Midbrain (tissue), 1 donor: Measurements from ENCODE around the gene AGL.
A peak's percentile ranks its signal among the peaks of the same experiment; 100 is the strongest.
"Not testable (repeated sequence)": the region's sequence is repeated elsewhere in the genome, so short reads cannot be mapped to it uniquely, and the experiment has no call there.

ENCODE experiments used
- DNase-seq: peaks from one replicate; lab custom pipeline; 2025; lab: John Stamatoyannopoulos, UW

Gene AGL

DNA sequence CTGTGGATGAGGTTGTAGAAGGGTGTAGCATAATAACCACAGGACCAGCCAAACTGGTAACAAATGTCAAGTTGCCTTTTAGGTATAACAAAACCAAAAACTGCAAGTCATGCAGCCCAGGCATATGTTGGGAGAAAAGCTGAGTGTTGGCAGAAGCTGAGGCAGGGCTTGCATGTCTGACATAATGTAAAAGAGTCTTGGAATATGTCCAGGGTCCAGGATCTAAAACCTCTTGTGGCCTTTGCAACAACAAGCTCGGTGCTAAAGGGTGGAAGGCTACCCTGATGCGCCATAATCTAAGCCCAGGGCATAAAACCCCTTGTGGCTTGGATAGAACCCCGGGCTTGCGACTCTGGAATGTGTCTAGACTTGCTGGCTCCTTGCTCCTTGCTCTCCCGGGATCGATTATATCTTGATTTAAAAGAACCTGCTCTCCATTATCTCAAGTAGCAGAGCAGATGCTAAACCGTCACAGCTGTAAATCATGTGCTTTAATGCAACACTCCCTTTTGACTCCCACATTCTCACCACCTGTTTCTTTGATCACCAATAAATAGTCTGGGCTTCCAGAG is 93.1 kb downstream of the AGL start:
- DNase-seq, result no peak

GRCh38 chr1:99944192-99944591 is 94.0 kb downstream of the AGL start:
- DNase-seq, result no peak

DNA sequence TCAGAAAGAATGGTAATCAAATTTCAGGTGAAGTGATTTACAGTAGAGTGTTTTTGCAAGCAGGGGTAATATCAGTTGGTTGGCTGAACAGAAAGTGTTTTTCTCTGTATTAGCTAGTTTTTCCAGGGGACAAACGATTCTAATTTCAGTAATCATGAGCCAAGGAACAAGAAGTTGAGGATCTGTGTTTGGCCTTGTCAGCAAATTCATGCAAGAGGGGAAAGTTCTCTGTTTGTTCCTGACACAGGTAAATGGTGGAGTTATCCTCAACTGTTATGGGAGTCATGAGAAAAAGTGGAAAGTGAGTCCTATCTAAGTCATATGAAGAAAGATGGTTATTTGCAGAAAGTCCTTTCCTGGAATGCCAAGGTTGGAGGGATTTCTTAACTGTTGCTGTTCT is 95.0 kb downstream of the AGL start:
- DNase-seq, result no peak

DNA sequence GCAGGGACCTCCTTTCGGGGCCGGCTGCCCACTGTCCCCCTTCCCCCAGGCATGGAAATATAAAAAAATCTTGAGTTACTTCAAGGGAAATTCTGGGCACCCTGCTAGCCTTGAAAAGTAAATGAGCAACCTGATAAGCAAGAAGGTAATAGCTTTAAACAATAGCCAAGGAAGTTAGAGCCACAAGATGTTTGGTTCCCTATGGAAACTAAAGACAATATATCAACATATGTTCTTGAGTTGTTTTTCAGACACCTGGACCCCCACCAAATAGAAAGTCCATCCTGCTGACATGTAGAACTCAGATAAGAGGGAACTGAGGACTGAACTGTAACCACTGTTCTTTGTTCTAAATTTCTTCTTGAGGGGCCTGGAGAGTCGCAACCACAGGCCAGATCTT is 100.3 kb downstream of the AGL start:
- no peak for DNase-seq

GRCh38 chr1:99952522-99952921 is 102.4 kb downstream of the AGL start:
- DNase-seq, result no peak

DNA sequence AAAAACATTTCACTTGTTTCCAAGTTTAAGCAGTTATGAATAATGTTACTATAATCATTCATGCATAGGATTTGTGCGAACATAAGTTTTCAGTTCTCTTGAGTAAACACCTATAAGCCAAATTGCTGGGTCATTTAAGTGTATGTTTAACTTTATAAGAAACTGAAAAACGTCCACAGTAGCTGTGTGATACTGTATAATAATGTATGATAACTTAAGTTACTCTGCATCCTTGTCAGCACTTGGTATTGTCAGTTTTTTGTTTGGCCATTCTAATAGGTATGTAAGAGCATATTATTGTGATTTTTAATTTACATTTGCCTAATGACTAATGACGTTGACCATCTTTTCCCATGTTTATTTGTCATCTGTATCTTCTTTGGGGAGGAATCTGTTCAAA is 105.2 kb downstream of the AGL start:
- no peak for DNase-seq

DNA sequence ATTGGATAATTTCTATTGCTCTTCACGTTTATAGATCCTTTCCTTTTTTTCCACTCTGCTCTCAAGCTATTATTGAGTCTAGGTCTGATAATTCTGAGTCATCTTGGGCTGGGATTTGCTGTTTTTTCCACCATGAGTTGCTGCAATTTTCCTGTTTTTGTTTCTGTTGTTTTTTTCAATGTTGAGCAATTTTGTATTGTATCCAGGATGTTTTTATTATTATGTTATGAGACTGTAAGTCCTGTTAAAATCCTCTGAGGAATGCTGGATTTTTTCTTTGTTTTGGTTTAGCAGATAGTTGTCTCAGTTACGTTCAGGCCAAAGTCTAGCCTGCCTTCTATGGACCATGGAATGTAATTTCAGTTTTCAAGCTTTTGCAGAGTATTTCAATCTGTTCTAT is 106.6 kb downstream of the AGL start:
- no peak for DNase-seq

GRCh38 chr1:99957818-99958217 is 107.7 kb downstream of the AGL start:
- DNase-seq, result no peak

DNA sequence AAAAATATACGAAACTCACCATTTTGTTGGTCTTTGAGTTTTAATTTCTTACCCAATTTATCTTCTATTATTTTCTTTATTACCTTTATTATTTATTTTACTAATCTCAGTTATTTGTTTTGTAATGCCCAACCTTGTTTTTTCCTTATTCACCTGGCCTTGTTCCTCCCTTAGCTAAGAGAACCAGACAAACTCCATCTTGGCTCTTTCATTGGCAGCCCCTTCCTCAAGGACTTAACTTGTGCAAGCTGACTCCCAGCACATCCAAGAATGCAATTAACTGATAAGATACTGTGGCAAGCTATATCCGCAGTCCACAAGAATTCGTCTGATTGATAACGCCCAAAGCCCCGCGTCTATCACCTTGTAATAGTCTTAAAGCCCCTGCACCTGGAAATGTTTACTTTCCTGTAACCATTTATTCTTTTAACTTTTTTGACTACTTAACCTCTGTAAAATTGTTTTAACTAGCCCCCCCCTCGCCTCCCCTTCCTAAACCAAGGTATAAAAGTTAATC is 109.1 kb downstream of the AGL start:
- not testable (repeated sequence) for DNase-seq

GRCh38 chr1:99960260-99960659 is 110.1 kb downstream of the AGL start:
- not testable (repeated sequence) for DNase-seq

DNA sequence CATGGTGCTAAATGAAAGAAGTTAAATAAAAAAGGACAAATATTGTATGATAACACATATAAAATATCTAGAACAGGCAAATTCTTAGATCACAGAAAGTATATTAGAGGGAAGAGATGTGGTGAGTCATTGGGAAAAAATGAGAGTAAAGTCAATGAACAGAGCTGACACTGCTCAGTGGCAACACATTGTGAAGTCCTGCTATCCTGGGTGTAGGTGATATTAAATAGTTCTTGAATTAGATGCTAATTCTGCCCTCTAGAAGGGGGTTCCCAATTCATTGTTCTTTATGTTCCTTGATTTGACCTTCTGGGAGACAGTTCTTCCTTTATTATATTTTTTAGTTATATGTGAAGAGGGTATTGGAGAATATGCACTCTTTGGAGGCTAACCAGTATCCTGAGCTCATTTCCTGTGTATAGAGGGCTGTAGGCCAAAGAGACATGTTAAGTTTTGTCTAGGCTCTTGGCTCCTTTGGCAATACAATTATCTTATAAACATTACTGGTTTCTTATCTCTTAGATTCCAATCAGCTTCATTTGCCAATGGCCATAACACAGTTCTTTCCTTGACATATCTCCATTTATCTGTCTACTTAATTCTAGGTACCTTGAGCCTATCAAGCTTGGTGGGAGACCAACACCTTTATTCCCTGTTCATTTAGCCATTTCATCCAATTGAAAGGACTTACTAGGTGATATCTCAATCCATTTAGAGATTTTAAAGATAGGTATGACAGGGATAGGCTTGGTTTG is 113.1 kb downstream of the AGL start:
- DNase-seq, result no peak

GRCh38 chr1:99964806-99965205 is 114.6 kb downstream of the AGL start:
- no peak for DNase-seq

DNA sequence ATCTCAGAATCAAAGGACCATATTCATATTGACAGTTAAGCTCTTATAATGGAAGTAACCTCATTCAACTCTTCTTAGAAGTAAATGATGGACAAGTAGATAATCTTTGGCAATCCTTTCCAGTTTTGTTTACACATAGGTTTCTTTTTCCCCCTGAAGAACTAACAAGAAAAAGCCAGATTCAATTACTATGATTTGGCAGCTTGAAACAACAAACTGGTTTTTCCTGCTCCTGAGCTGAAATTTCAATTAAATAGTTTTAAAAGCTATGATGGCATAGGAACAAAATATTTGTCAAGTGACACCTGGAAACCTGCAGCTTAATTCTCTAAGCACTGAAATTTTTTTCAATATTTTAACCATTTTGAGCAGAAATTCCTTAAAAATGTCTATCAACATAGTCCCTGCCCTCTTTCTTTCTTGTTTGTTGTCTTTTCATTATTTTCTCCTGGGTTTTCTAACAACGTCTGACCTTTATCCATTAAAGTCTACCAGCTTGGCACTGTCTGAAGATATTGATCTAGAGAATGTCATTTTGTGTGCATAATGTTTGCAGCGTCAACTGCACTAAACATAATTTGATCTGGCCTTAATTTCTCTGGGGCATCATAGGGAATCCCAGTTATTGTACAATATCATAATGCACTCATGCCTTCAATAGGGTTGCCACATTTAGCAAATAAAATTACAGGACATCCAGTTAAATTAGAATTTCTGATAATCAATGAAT is 115.7 kb downstream of the AGL start:
- DNase-seq, result no peak

GRCh38 chr1:99968214-99968613 is 118.1 kb downstream of the AGL start:
- DNase-seq, result no peak

- DNase-seq, result peak; percentile 32
Measured at GRCh38 chr1:99969260-99969728, 119.1 kb downstream of the AGL start.

- DNase-seq, result peak; percentile 80
Measured at GRCh38 chr1:99969729-99970621, 119.8 kb downstream of the AGL start, which contains the start of gene SLC35A3. Gene SLC35A3, plus strand, starts transcription at chr1:99969996. Its CDS starts 23,559 bp downstream, at chr1:99993555.

DNA sequence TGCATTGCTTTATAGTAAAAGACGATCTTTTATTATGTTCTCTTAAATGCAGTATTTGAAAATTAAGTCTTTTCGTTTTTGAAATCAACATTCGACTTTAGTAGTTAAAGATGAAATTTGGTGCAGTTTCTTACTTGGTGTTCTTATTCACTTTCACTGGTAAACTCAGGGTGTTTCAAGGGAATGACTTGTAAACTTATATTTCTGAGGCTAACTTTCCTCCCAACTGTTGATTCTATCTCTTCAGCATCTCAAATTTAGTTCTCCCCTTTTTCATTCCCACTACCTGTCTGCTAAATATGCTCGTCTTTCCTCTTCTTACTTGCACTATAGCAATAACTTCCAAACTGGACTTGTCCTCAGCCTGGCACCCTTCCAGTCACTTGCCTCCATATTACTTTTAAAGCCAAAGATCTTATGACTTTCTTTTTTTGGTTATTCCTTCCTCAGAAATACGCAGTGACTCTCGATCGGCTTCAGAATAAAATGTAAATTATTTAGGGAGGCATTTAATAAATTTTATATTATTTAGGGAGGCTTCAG is 120.6 kb downstream of the AGL start:
- no peak for DNase-seq

DNA sequence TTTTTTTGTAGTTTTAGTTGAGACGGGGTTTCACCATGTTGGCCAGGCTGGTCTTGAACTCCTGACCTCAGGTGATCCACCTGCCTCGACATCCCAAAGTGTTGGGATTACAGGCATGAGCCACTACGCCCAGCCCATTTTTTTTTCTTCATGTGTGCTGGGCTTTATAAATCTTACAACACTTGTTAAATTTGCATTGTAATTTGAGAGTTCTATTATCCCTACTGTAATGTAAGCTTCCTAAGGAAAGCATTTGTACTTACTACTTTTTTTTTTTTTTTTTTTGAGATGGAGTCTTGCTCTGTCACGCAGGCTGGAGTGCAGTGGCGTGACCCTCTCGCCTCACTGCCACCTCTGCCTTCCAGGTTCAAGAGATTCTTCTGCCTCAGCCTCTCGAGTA is 121.9 kb downstream of the AGL start:
- not testable (repeated sequence) for DNase-seq
